ENCODE data around the gene POLRMT. TPM values are rescaled to one million over a fixed set of nuclear protein-coding genes. Genes with fewer than 3 reads are reported as not detected.
"Not testable (repeated sequence)": the region's sequence is repeated elsewhere in the genome, so short reads cannot be mapped to it uniquely, and the experiment has no call there.

Gene POLRMT
- total and polyA plus RNA-seq, 4 donors, result 16.0 to 41.4 (median 35.1) TPM

- Histone ChIP-seq H3K9me3 (ENCODE audit: control insufficient read depth in 4 of 4, low read length in 3 of 4) (no peaks in the 10 kb centered on the region), H3K36me3 (ENCODE audit: control insufficient read depth in 4 of 4, insufficient read depth in 3 of 4, low read depth in 1 of 4, low read length in 3 of 4) (peaks cover 2 to 12% (median 9%) of the 10 kb centered on the region in 4 donors), H3K4me3 (ENCODE audit: low read depth in 1 of 3, low read length in 3 of 3) (peak overlapping the region; percentile 73 to 95 (median 88)), H3K27ac (ENCODE audit: low read depth in 1 of 2, low read length in 2 of 2) (peak overlapping the region; percentile 64 to 69), H3K9ac (ENCODE audit: low read depth in 1 of 2, low read length in 2 of 2) (peak overlapping the region; percentile 45 to 90), H3K27me3 (ENCODE audit: control insufficient read depth in 4 of 4, insufficient read depth in 4 of 4, low read length in 3 of 4) (no peaks in the 10 kb centered on the region), H3K4me1 (ENCODE audit: control insufficient read depth in 4 of 4, insufficient read depth in 4 of 4, low read length in 3 of 4) (peaks cover 11 to 22% (median 16%) of the 10 kb centered on the region in 4 donors)
- DNase-seq (ENCODE audit: low spot score), result peak; percentile 54
- WGBS, result 1% methylated on average over 35 of the region's 35 CpGs
- no peak for TF ChIP-seq ATF3 (IDR thresholded peaks at IDR 0.05)
- no peak for TF ChIP-seq YY1 (IDR thresholded peaks at IDR 0.05)
- TF ChIP-seq SP1 (IDR thresholded peaks at IDR 0.05), result peak; percentile 18
These were observed 714 bp downstream of the POLRMT start for GRCh38 chr19:632579-633067.

- peaks cover 3 to 16% (median 13%) of the 10 kb centered on the region in 4 donors for H3K36me3 ChIP-seq (ENCODE audit: control insufficient read depth in 4 of 4, insufficient read depth in 3 of 4, low read depth in 1 of 4, low read length in 3 of 4)
- H3K27me3 ChIP-seq (ENCODE audit: control insufficient read depth in 4 of 4, insufficient read depth in 4 of 4, low read length in 3 of 4), result no peaks in the 10 kb centered on the region
- TF ChIP-seq NR2F2 (IDR thresholded peaks at IDR 0.05) (no peak), YY1 (IDR thresholded peaks at IDR 0.05) (no peak), SP1 (IDR thresholded peaks at IDR 0.05) (no peak), EGR1 (IDR thresholded peaks at IDR 0.05; ENCODE audit: low read depth in 2 of 2) (no peak), HNF4G (IDR thresholded peaks at IDR 0.05) (no peak), GABPA (IDR thresholded peaks at IDR 0.05 in 1 of 2, conservative IDR thresholded peaks at IDR 0.05 in 1 of 2) (no peak)
- TF ChIP-seq, protein P1, sequence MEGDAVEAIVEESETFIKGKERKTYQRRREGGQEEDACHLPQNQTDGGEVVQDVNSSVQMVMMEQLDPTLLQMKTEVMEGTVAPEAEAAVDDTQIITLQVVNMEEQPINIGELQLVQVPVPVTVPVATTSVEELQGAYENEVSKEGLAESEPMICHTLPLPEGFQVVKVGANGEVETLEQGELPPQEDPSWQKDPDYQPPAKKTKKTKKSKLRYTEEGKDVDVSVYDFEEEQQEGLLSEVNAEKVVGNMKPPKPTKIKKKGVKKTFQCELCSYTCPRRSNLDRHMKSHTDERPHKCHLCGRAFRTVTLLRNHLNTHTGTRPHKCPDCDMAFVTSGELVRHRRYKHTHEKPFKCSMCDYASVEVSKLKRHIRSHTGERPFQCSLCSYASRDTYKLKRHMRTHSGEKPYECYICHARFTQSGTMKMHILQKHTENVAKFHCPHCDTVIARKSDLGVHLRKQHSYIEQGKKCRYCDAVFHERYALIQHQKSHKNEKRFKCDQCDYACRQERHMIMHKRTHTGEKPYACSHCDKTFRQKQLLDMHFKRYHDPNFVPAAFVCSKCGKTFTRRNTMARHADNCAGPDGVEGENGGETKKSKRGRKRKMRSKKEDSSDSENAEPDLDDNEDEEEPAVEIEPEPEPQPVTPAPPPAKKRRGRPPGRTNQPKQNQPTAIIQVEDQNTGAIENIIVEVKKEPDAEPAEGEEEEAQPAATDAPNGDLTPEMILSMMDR (IDR thresholded peaks at IDR 0.05; ENCODE audit: low read depth, low read length, missing input control), result no peak
- H3K4me3 ChIP-seq (ENCODE audit: low read depth in 1 of 3, low read length in 3 of 3), result no peak overlapping the region
- no peak overlapping the region for H3K9ac ChIP-seq (ENCODE audit: low read depth in 1 of 2, low read length in 2 of 2)
- H3K9me3 ChIP-seq (ENCODE audit: control insufficient read depth in 4 of 4, low read length in 3 of 4), result no peaks in the 10 kb centered on the region
- no peak overlapping the region for H3K27ac ChIP-seq (ENCODE audit: low read depth in 1 of 2, low read length in 2 of 2)
- H3K4me1 ChIP-seq (ENCODE audit: control insufficient read depth in 4 of 4, insufficient read depth in 4 of 4, low read length in 3 of 4), result peaks cover 11 to 22% (median 16%) of the 10 kb centered on the region in 4 donors
- DNase-seq (ENCODE audit: low spot score), result no peak
- WGBS, result 94% methylated on average over 30 of the region's 30 CpGs
These were observed 3.2 kb downstream of the POLRMT start for GRCh38 chr19:629961-630714.

- not testable (repeated sequence) for H3K9ac ChIP-seq (ENCODE audit: low read depth in 1 of 2, low read length in 2 of 2); H3K27ac ChIP-seq (ENCODE audit: low read depth in 1 of 2, low read length in 2 of 2); DNase-seq (ENCODE audit: low spot score); H3K4me3 ChIP-seq (ENCODE audit: low read depth in 1 of 3, low read length in 3 of 3); H3K27me3 ChIP-seq (ENCODE audit: control insufficient read depth in 4 of 4, insufficient read depth in 4 of 4, low read length in 3 of 4); H3K9me3 ChIP-seq (ENCODE audit: control insufficient read depth in 4 of 4, low read length in 3 of 4)
- peaks cover 3 to 19% (median 15%) of the 10 kb centered on the region in 4 donors for H3K36me3 ChIP-seq (ENCODE audit: control insufficient read depth in 4 of 4, insufficient read depth in 3 of 4, low read depth in 1 of 4, low read length in 3 of 4)
- H3K4me1 ChIP-seq (ENCODE audit: control insufficient read depth in 4 of 4, insufficient read depth in 4 of 4, low read length in 3 of 4), result peaks cover 11 to 22% (median 16%) of the 10 kb centered on the region in 4 donors
- WGBS, result 89% methylated on average over 25 of the region's 25 CpGs
These were observed 3.8 kb downstream of the POLRMT start for GRCh38 chr19:629515-629914.

DNA sequence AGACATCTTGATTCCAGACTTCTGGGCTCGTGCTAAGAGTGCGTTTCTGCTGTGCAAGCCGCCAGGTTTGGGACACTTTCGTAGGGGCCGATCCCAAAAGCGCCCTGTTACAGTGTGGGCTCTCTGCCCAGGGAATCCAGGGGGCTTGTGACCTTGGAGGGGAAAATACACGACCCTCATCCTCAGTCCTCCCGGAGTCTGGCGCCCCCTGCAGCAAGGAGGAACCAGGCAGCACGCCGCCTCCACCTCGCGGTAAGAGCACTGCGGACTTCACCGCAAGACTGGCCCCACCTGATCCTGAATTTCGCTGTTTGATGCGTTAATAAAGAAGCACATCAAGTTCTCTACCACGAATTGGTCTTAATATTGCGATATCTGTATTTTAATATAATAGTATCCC, 5.2 kb downstream of the POLRMT start:
- no peak overlapping the region for H3K4me3 ChIP-seq (ENCODE audit: low read depth in 1 of 3, low read length in 3 of 3)
- peaks cover 3 to 28% (median 17%) of the 10 kb centered on the region in 4 donors for H3K36me3 ChIP-seq (ENCODE audit: control insufficient read depth in 4 of 4, insufficient read depth in 3 of 4, low read depth in 1 of 4, low read length in 3 of 4)
- no peak overlapping the region for H3K9ac ChIP-seq (ENCODE audit: low read depth in 1 of 2, low read length in 2 of 2)
- H3K4me1 ChIP-seq (ENCODE audit: control insufficient read depth in 4 of 4, insufficient read depth in 4 of 4, low read length in 3 of 4), result peaks cover 5 to 12% (median 8%) of the 10 kb centered on the region in 4 donors
- TF ChIP-seq, protein P1 (IDR thresholded peaks at IDR 0.05; ENCODE audit: low read depth, low read length, missing input control), result peak; percentile 13
- no peak for TF ChIP-seq RAD21 (IDR thresholded peaks at IDR 0.05)
- WGBS, result 91% methylated on average over 19 of the region's 19 CpGs
- no peak for DNase-seq (ENCODE audit: low spot score)
- no peaks in the 10 kb centered on the region for H3K9me3 ChIP-seq (ENCODE audit: control insufficient read depth in 4 of 4, low read length in 3 of 4)
- H3K27me3 ChIP-seq (ENCODE audit: control insufficient read depth in 4 of 4, insufficient read depth in 4 of 4, low read length in 3 of 4), result no peaks in the 10 kb centered on the region
- no peak overlapping the region for H3K27ac ChIP-seq (ENCODE audit: low read depth in 1 of 2, low read length in 2 of 2)

GRCh38 chr19:626566-626965, 6.8 kb downstream of the POLRMT start:
- not testable (repeated sequence) for H3K4me3 ChIP-seq (ENCODE audit: low read depth in 1 of 3, low read length in 3 of 3)
- 98% methylated on average over 7 of the region's 7 CpGs for whole genome bisulfite sequencing
- H3K36me3 ChIP-seq (ENCODE audit: control insufficient read depth in 4 of 4, insufficient read depth in 3 of 4, low read depth in 1 of 4, low read length in 3 of 4), result peaks cover 3 to 42% (median 24%) of the 10 kb centered on the region in 4 donors

More at GRCh38 chr19:626566-626965, 6.8 kb downstream of the POLRMT start:
- not testable (repeated sequence) for H3K4me1 ChIP-seq (ENCODE audit: control insufficient read depth in 4 of 4, insufficient read depth in 4 of 4, low read length in 3 of 4); DNase-seq (ENCODE audit: low spot score); H3K9me3 ChIP-seq (ENCODE audit: control insufficient read depth in 4 of 4, low read length in 3 of 4); H3K27ac ChIP-seq (ENCODE audit: low read depth in 1 of 2, low read length in 2 of 2); H3K27me3 ChIP-seq (ENCODE audit: control insufficient read depth in 4 of 4, insufficient read depth in 4 of 4, low read length in 3 of 4); H3K9ac ChIP-seq (ENCODE audit: low read depth in 1 of 2, low read length in 2 of 2)

Data from liver (tissue), 9 donors.